Parathyroid adenoma (tissue), 2 donors: ENCODE measurements around the gene PLEKHG2.

Experiments used
- H2AFZ ChIP-seq: fragments of 300-600 bp; sonication (generic); one replicate; pipeline ENCODE4 v1.7.0; 2017; ENCODE audit warnings: antibody characterized with exemption, mild to moderate bottlenecking
- H3K27ac ChIP-seq: fragments of 300-600 bp; sonication (generic); one replicate; pipeline ENCODE4 v1.7.0; 2017
- H3K27me3 ChIP-seq: fragments of 300-600 bp; sonication (generic); one replicate; pipeline ENCODE4 v1.7.0; 2017; ENCODE audit warnings: low read length; ENCODE audit not compliant: control insufficient read depth, insufficient read depth
- H3K36me3 ChIP-seq: fragments of 300-600 bp; sonication (generic); one replicate; pipeline ENCODE4 v1.7.0; 2017; ENCODE audit warnings: low read length; ENCODE audit not compliant: control insufficient read depth, insufficient read depth
- H3K4me1 ChIP-seq: fragments of 300-600 bp; sonication (generic); one replicate; pipeline ENCODE4 v1.7.0; 2017; ENCODE audit warnings: control low read depth
- H3K4me2 ChIP-seq: fragments of 300-600 bp; sonication (generic); one replicate; pipeline ENCODE4 v1.7.0; 2017; ENCODE audit warnings: low read length
- H3K4me3 ChIP-seq: fragments of 300-600 bp; sonication (generic); one replicate; pipeline ENCODE4 v1.7.0; 2017; ENCODE audit warnings: low read depth, low read length
- H3K79me2 ChIP-seq: fragments of 300-600 bp; sonication (generic); one replicate; pipeline ENCODE4 v1.7.0; 2017; ENCODE audit warnings: control low read depth
- H3K9ac ChIP-seq: fragments of 300-600 bp; sonication (generic); one replicate; pipeline ENCODE4 v1.7.0; 2017; ENCODE audit warnings: mild to moderate bottlenecking
- H3K9me3 ChIP-seq: fragments of 300-600 bp; sonication (generic); one replicate; pipeline ENCODE4 v1.7.0; 2017; ENCODE audit warnings: low read length; ENCODE audit not compliant: control insufficient read depth
- TF ChIP-seq, protein P1 (sequence below): fragments of 300-600 bp; sonication (generic); IDR thresholded peaks from one replicate; pipeline ENCODE4 v1.7.0; 2017; ENCODE audit warnings: antibody characterized with exemption, mild to moderate bottlenecking
- donor health status: primary hyperparathyroidism.

PLEKHG2 gene

DNA sequence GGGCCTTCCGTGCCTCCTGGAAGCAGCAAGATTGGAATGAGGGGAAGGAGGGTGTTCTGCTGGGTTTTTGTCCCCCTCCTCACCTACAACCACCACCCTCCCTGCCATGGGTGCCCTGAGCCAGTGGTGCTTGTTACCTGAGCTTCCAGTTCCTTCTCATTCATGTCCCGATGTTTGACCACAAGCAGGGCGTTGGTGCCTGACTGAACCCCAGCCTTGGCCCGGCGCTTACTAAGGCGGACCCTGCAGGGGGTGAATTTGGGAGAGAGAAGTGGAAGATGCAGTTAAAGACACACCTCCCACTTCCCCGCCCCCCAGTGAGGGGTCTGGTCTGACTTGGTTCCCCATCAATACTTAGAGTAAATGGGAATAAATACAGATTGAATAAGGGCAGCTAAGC is 25.9 kb upstream of the PLEKHG2 start:
- H3K9me3 ChIP-seq, result no peaks in the 10 kb centered on the region
- H3K4me1 ChIP-seq, result peaks cover 8% of the 10 kb centered on the region
- H3K27ac ChIP-seq, result no peak overlapping the region
- H3K79me2 ChIP-seq, result peaks cover 3% of the 10 kb centered on the region
- H3K36me3 ChIP-seq, result no peaks in the 10 kb centered on the region
- no peak overlapping the region for H2AFZ ChIP-seq
- no peak overlapping the region for H3K9ac ChIP-seq
- no peak overlapping the region for H3K4me3 ChIP-seq
- H3K4me2 ChIP-seq, result no peak overlapping the region
- no peaks in the 10 kb centered on the region for H3K27me3 ChIP-seq
- TF ChIP-seq, protein P1, sequence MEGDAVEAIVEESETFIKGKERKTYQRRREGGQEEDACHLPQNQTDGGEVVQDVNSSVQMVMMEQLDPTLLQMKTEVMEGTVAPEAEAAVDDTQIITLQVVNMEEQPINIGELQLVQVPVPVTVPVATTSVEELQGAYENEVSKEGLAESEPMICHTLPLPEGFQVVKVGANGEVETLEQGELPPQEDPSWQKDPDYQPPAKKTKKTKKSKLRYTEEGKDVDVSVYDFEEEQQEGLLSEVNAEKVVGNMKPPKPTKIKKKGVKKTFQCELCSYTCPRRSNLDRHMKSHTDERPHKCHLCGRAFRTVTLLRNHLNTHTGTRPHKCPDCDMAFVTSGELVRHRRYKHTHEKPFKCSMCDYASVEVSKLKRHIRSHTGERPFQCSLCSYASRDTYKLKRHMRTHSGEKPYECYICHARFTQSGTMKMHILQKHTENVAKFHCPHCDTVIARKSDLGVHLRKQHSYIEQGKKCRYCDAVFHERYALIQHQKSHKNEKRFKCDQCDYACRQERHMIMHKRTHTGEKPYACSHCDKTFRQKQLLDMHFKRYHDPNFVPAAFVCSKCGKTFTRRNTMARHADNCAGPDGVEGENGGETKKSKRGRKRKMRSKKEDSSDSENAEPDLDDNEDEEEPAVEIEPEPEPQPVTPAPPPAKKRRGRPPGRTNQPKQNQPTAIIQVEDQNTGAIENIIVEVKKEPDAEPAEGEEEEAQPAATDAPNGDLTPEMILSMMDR, result no peak

DNA sequence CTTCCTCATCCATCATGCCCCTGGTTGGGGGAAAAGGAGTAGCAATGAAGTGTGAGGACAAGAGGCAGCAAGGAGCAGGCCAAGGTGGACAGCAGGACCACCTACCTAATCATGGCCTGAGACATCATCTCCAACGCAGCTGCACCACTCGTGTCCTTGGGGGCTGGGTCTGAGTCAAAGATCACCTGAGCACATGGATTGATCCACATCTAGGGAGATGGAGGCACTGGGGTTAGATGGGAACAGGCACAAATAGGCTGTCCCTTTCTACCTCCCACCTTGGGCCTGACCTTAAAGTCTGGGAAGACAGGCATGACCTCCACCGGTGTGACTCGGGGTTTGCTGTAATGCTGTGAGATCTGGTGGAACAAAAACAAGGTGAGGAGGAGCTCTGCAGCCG is 23.8 kb upstream of the PLEKHG2 start:
- no peak overlapping the region for H3K4me2 ChIP-seq
- no peak overlapping the region for H2AFZ ChIP-seq
- H3K36me3 ChIP-seq, result no peaks in the 10 kb centered on the region
- H3K27ac ChIP-seq, result no peak overlapping the region
- no peaks in the 10 kb centered on the region for H3K27me3 ChIP-seq
- no peak overlapping the region for H3K9ac ChIP-seq
- no peaks in the 10 kb centered on the region for H3K9me3 ChIP-seq
- H3K4me1 ChIP-seq, result peaks cover 13% of the 10 kb centered on the region
- TF ChIP-seq, protein P1, result no peak
- H3K79me2 ChIP-seq, result peaks cover 14% of the 10 kb centered on the region
- no peak overlapping the region for H3K4me3 ChIP-seq

DNA sequence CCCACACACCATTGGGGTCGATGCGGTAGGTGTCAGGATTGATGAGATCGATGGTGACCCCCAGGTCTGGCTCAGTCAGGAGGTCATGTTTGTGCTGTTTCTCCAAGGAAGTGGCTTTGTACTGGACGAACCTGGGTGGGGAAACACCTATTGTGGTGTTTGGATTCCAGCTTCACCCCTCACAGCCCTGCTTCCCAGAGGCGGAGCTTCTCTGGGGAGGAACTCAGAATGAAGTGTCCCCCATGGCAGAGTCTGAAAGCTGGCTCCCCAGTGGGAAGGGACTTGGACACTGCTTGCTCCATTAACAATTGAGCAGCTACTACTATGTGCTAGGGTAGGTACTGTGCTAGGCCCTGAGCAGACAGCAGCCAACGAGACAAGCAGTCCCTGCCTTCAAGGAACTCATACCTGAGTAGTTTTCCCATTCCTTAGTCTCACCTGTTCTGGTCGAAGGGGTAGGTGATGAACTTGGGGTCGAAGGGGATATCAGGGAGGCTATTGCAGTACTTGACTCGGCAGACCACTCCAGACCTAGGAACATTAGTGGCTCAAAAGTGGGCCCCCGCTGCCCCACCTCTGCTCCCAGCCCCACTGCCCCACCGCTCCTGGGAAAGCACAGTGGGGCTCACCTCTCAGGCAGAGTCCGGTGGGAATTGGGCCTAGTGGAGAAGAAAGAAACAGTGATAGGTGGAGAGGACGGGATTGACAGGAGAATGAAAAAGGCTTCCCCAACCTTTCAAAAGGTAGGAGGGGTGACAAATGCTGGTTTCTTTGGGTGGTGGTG is 22.6 kb upstream of the PLEKHG2 start:
- peaks cover 15% of the 10 kb centered on the region for H3K79me2 ChIP-seq
- peak overlapping the region; percentile 96 for H3K4me2 ChIP-seq
- no peaks in the 10 kb centered on the region for H3K9me3 ChIP-seq
- TF ChIP-seq, protein P1, result no peak
- no peaks in the 10 kb centered on the region for H3K27me3 ChIP-seq
- peak overlapping the region; percentile 55 for H3K9ac ChIP-seq
- H3K27ac ChIP-seq, result peak overlapping the region; percentile 94
- H3K36me3 ChIP-seq, result no peaks in the 10 kb centered on the region
- no peak overlapping the region for H2AFZ ChIP-seq
- peak overlapping the region; percentile 94 for H3K4me3 ChIP-seq
- peaks cover 13% of the 10 kb centered on the region for H3K4me1 ChIP-seq

DNA sequence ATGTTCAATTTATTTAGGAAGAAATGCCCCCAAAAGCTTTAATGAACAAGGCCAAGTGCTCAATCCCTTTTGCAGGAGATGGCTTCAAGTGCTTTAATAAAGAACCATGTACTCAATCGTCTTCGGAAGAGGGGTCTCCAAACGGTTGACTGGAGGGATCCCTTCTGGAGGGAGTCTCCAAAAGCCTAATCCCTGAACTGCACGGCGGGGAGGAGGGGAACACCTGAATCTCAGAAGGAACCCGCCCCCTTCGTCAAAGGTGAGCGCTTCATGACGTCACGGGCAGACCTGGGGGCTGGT is 22.1 kb upstream of the PLEKHG2 start:
- Histone ChIP-seq H3K36me3 (no peaks in the 10 kb centered on the region), H3K79me2 (peaks cover 15% of the 10 kb centered on the region), H3K27ac (peak overlapping the region; percentile 94), H3K4me2 (peak overlapping the region; percentile 96), H3K9me3 (no peaks in the 10 kb centered on the region), H3K4me1 (peaks cover 13% of the 10 kb centered on the region), H3K27me3 (no peaks in the 10 kb centered on the region), H2AFZ (peak overlapping the region; percentile 88), H3K9ac (peak overlapping the region; percentile 55), H3K4me3 (peak overlapping the region; percentile 94)
- TF ChIP-seq, protein P1, result no peak
